ENCODE data around the gene LRRC59. TPM values are rescaled to one million over a fixed set of nuclear protein-coding genes. Genes with fewer than 3 reads are reported as not detected.

Gene LRRC59
- polyA plus RNA-seq, 1 donor from 2014 or later: 67.2 TPM

GRCh38 chr17:50381260-50381815 lies 16.0 kb downstream of the LRRC59 start:
- no peak overlapping the region for H2AFZ ChIP-seq (ENCODE audit: low read depth, low read length)
- H3K4me3 ChIP-seq (ENCODE audit: low read length): no peak overlapping the region
- no peak overlapping the region for H3K4me2 ChIP-seq (ENCODE audit: low read length)
- no peaks in the 10 kb centered on the region for H3K9me2 ChIP-seq (ENCODE audit: insufficient read depth, low read length)
- no peak overlapping the region for H3K9ac ChIP-seq (ENCODE audit: low read length)
- H3K27me3 ChIP-seq (ENCODE audit: insufficient read depth, low read depth, low read length): no peaks in the 10 kb centered on the region
- H3K27ac ChIP-seq (ENCODE audit: low read length): no peak overlapping the region
- no peaks in the 10 kb centered on the region for H4K20me1 ChIP-seq (ENCODE audit: insufficient read depth)
- H3F3A ChIP-seq (ENCODE audit: insufficient read depth, low read length, poor library complexity, severe bottlenecking): no peaks in the 10 kb centered on the region
- no peaks in the 10 kb centered on the region for H3K79me2 ChIP-seq (replicated peaks; ENCODE audit: insufficient read depth, low read length)
- no peaks in the 10 kb centered on the region for H3K9me3 ChIP-seq (ENCODE audit: low read length)
- TF ChIP-seq MXI1 (conservative IDR thresholded peaks at IDR 0.05; ENCODE audit: poor library complexity, severe bottlenecking) (no peak), RAD21 (conservative IDR thresholded peaks at IDR 0.05) (no peak), EZH2 (IDR thresholded peaks at IDR 0.05; ENCODE audit: borderline replicate concordance, insufficient read depth, low read length, poor library complexity, severe bottlenecking) (no peak), EP300 (conservative IDR thresholded peaks at IDR 0.05; ENCODE audit: poor library complexity, severe bottlenecking) (no peak), POLR2AphosphoS5 (IDR thresholded peaks at IDR 0.05) (no peak), SMC3 (conservative IDR thresholded peaks at IDR 0.05; ENCODE audit: poor library complexity) (no peak), TAF1 (IDR thresholded peaks at IDR 0.05; ENCODE audit: low read depth) (no peak)
- TF ChIP-seq, protein P1, sequence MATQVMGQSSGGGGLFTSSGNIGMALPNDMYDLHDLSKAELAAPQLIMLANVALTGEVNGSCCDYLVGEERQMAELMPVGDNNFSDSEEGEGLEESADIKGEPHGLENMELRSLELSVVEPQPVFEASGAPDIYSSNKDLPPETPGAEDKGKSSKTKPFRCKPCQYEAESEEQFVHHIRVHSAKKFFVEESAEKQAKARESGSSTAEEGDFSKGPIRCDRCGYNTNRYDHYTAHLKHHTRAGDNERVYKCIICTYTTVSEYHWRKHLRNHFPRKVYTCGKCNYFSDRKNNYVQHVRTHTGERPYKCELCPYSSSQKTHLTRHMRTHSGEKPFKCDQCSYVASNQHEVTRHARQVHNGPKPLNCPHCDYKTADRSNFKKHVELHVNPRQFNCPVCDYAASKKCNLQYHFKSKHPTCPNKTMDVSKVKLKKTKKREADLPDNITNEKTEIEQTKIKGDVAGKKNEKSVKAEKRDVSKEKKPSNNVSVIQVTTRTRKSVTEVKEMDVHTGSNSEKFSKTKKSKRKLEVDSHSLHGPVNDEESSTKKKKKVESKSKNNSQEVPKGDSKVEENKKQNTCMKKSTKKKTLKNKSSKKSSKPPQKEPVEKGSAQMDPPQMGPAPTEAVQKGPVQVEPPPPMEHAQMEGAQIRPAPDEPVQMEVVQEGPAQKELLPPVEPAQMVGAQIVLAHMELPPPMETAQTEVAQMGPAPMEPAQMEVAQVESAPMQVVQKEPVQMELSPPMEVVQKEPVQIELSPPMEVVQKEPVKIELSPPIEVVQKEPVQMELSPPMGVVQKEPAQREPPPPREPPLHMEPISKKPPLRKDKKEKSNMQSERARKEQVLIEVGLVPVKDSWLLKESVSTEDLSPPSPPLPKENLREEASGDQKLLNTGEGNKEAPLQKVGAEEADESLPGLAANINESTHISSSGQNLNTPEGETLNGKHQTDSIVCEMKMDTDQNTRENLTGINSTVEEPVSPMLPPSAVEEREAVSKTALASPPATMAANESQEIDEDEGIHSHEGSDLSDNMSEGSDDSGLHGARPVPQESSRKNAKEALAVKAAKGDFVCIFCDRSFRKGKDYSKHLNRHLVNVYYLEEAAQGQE (IDR thresholded peaks at IDR 0.05; ENCODE audit: borderline replicate concordance): no peak
- TF ChIP-seq, protein P2, sequence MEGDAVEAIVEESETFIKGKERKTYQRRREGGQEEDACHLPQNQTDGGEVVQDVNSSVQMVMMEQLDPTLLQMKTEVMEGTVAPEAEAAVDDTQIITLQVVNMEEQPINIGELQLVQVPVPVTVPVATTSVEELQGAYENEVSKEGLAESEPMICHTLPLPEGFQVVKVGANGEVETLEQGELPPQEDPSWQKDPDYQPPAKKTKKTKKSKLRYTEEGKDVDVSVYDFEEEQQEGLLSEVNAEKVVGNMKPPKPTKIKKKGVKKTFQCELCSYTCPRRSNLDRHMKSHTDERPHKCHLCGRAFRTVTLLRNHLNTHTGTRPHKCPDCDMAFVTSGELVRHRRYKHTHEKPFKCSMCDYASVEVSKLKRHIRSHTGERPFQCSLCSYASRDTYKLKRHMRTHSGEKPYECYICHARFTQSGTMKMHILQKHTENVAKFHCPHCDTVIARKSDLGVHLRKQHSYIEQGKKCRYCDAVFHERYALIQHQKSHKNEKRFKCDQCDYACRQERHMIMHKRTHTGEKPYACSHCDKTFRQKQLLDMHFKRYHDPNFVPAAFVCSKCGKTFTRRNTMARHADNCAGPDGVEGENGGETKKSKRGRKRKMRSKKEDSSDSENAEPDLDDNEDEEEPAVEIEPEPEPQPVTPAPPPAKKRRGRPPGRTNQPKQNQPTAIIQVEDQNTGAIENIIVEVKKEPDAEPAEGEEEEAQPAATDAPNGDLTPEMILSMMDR (IDR thresholded peaks at IDR 0.05; ENCODE audit: poor library complexity, severe bottlenecking): no peak
- no peaks in the 10 kb centered on the region for H3K36me3 ChIP-seq (ENCODE audit: insufficient read depth, low read length)

- no peak overlapping the region for H3K27ac ChIP-seq (ENCODE audit: low read length)
- H3K9ac ChIP-seq (ENCODE audit: low read length): no peak overlapping the region
- no peaks in the 10 kb centered on the region for H3K9me2 ChIP-seq (ENCODE audit: insufficient read depth, low read length)
- H3K79me2 ChIP-seq (replicated peaks; ENCODE audit: insufficient read depth, low read length): no peaks in the 10 kb centered on the region
- H3K9me3 ChIP-seq (ENCODE audit: low read length): no peaks in the 10 kb centered on the region
- no peaks in the 10 kb centered on the region for H3K36me3 ChIP-seq (ENCODE audit: insufficient read depth, low read length)
- no peak overlapping the region for H3K4me2 ChIP-seq (ENCODE audit: low read length)
- TF ChIP-seq, protein P1 (IDR thresholded peaks at IDR 0.05; ENCODE audit: borderline replicate concordance): no peak
- TF ChIP-seq EP300 (conservative IDR thresholded peaks at IDR 0.05; ENCODE audit: poor library complexity, severe bottlenecking): no peak
- TF ChIP-seq MXI1 (conservative IDR thresholded peaks at IDR 0.05; ENCODE audit: poor library complexity, severe bottlenecking): no peak
- no peaks in the 10 kb centered on the region for H3F3A ChIP-seq (ENCODE audit: insufficient read depth, low read length, poor library complexity, severe bottlenecking)
- no peaks in the 10 kb centered on the region for H4K20me1 ChIP-seq (ENCODE audit: insufficient read depth)
- H2AFZ ChIP-seq (ENCODE audit: low read depth, low read length): no peak overlapping the region
- H3K27me3 ChIP-seq (ENCODE audit: insufficient read depth, low read depth, low read length): no peaks in the 10 kb centered on the region
- no peak overlapping the region for H3K4me3 ChIP-seq (ENCODE audit: low read length)
Measured at GRCh38 chr17:50380369-50381259, 16.7 kb downstream of the LRRC59 start.

Measured in neural cell (in vitro differentiated cells).